Astrocyte (in vitro differentiated cells and primary cell): ENCODE results near the gene CYP19A1.

Experiments
- CTCF ChIP-seq: IDR thresholded peaks from 2 replicates; pipeline ENCODE4 v1.5.1; 2011; ENCODE audit warnings: low read depth, mild to moderate bottlenecking, inconsistent platforms, low read length, moderate library complexity; ENCODE audit not compliant: insufficient read depth
- EZH2 ChIP-seq: IDR thresholded peaks from 2 replicates; pipeline ENCODE4 v1.6.1; 2012; ENCODE audit warnings: mild to moderate bottlenecking, low read length, inconsistent platforms; ENCODE audit not compliant: insufficient read depth

GRCh38 chr15:51277101-51277500 lies 61.3 kb downstream of the CYP19A1 start:
- TF ChIP-seq CTCF (no peak), EZH2 (no peak)
